AG04450 (cell line): ENCODE measurements around the gene RNU7-1. TPM values are rescaled to one million over a fixed set of nuclear protein-coding genes. Genes with fewer than 3 reads are reported as not detected.
A peak's percentile ranks its signal among the peaks of the same experiment; 100 is the strongest.

Source experiments
- CTCF ChIA-PET: fragments of 300-600, 350-600 bp; formaldehyde crosslinking; extraction: SDS; loops from one replicate; lab custom pipeline; 2022; ENCODE audit warnings: antibody characterized with exemption, inconsistent platforms; lab: Charles Lee
- POLR2A ChIA-PET: fragments of 350-600 bp; formaldehyde crosslinking; extraction: SDS; loops from one replicate; lab custom pipeline; 2021; ENCODE audit warnings: antibody characterized with exemption, inconsistent platforms; lab: Yijun Ruan, JAX
- DNase-seq: peaks from one replicate; pipeline ENCODE4 v3.0.0-alpha.2; 2011; ENCODE audit warnings: low read depth, low spot score
- H3K27ac ChIP-seq: one replicate; pipeline ENCODE4 v1.5.1; 2012; ENCODE audit warnings: low read depth, low read length, control low read depth
- H3K27me3 ChIP-seq: one replicate; pipeline ENCODE4 v1.6.0; 2012; ENCODE audit warnings: low read length; ENCODE audit not compliant: control insufficient read depth, insufficient read depth
- H3K4me3 ChIP-seq: 2 replicates; pipeline ENCODE4 v1.5.1; 2011; ENCODE audit warnings: mild to moderate bottlenecking, low read depth, low read length, control low read depth
- H3K9me3 ChIP-seq: 2 replicates; pipeline ENCODE4 v1.5.1; 2012; ENCODE audit warnings: low read length; ENCODE audit not compliant: control insufficient read depth, insufficient read depth
- polyA plus RNA-seq: library from polyadenylated mRNA; depleted of rRNA; stranded (reverse); fragments of >200 nt; gene quantifications from 2 replicates; pipeline ENCODE4 v1.2.3, GENCODE V29; 2011
- TF ChIP-seq, protein P1 (sequence below): IDR thresholded peaks from 2 replicates; pipeline ENCODE4 v1.5.1; 2011; ENCODE audit warnings: low read depth, low read length, control low read depth, inconsistent platforms

RNU7-1 gene
- polyA plus RNA-seq, 1 experiment = not detected

DNA sequence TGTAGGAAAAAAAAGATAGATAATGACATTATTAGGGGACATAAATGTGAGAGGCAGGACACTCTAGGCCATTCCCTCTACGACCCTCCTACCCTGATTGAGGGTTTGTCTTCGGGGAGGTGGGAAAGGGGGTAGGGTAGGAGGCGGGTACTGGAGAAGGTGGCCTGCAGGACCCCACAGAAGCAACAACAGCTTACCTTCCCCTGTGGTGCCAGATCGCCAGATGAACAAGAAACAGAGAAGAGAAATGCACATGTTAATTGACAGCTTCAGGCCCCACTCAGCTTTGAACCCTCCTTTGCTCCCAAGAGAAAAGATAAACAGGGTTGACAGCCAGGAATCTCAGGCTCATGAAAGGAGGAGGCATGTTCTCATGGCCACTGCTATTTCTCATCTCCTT is 22.1 kb downstream of the RNU7-1 start:
- POLR2A ChIA-PET = interaction anchor here (0.5 to 0.6 kb wide), 2 partner anchors 40 to 54 kb away, joined by 3 read pairs; no protein-coding TSS in a partner anchor
- CTCF ChIA-PET = interaction anchor here (0.7 to 5.7 kb wide), 6 partner anchors 21 to 144 kb away, joined by 3 to 49 read pairs (median 6); partner anchors contain the start of genes C12orf57, C1RL and RNU7-1
- Histone ChIP-seq H3K4me3 (no peak overlapping the region), H3K27me3 (no peaks in the 10 kb centered on the region), H3K27ac (no peak overlapping the region), H3K9me3 (no peaks in the 10 kb centered on the region; the same call in 1 of the 2 replicates)
- TF ChIP-seq, protein P1, sequence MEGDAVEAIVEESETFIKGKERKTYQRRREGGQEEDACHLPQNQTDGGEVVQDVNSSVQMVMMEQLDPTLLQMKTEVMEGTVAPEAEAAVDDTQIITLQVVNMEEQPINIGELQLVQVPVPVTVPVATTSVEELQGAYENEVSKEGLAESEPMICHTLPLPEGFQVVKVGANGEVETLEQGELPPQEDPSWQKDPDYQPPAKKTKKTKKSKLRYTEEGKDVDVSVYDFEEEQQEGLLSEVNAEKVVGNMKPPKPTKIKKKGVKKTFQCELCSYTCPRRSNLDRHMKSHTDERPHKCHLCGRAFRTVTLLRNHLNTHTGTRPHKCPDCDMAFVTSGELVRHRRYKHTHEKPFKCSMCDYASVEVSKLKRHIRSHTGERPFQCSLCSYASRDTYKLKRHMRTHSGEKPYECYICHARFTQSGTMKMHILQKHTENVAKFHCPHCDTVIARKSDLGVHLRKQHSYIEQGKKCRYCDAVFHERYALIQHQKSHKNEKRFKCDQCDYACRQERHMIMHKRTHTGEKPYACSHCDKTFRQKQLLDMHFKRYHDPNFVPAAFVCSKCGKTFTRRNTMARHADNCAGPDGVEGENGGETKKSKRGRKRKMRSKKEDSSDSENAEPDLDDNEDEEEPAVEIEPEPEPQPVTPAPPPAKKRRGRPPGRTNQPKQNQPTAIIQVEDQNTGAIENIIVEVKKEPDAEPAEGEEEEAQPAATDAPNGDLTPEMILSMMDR = no peak
- no peak for DNase-seq

DNA sequence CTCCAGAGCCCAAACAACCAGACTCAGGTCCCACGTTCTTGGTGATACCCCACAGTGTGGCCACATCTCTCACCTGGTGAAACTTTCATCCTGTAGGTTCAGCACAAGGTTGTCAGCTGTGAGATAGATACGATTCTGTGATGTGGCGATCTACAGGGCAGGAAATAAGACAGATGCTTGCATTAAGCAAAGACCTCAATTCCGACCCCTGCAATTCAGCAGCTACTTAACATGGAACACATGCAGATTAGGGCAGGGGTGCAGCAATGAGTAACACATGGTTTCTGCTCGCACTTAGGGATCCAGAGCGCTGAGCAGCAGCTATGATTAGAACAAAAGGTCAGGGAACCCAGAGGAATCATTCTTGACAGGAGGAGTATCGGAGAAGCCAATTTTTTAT is 22.7 kb downstream of the RNU7-1 start:
- DNase-seq = no peak
- H3K4me3 ChIP-seq = no peak overlapping the region
- H3K9me3 ChIP-seq = no peaks in the 10 kb centered on the region; the same call in 1 of the 2 replicates
- CTCF ChIA-PET = interaction anchor here (0.7 to 5.7 kb wide), 5 partner anchors 41 to 143 kb away, joined by 3 to 49 read pairs (median 4); partner anchors contain the start of gene C1RL
- TF ChIP-seq, protein P1 = no peak
- H3K27me3 ChIP-seq = no peaks in the 10 kb centered on the region
- POLR2A ChIA-PET = interaction anchor here (0.5 to 0.6 kb wide), 2 partner anchors 41 to 53 kb away, joined by 3 read pairs; no protein-coding TSS in a partner anchor
- no peak overlapping the region for H3K27ac ChIP-seq

DNA sequence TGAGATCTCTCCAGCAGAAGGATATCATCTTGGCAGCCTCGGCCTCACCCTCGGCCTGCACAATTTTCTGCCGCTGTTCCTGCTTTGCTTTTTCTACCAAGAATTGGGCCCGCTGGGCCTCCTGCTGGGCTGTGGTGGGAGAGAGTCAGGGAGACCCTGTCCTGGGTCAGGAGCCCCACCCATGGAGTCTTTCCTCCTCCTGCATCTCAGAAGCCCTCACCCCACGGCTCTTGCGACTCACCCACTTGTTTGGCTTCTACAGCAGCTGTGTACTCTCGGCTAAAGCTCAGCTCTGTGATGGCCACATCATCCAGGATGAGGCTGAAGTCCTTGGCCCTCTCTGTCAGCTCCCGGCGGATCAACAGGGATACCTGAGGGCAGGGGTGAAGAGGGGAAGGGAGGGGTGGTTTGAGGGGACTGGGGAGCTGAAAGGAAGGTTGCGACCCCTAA is 24.1 kb downstream of the RNU7-1 start:
- Histone ChIP-seq H3K4me3 (no peak overlapping the region), H3K9me3 (no peaks in the 10 kb centered on the region; the same call in 1 of the 2 replicates), H3K27me3 (no peaks in the 10 kb centered on the region), H3K27ac (no peak overlapping the region)
- DNase-seq = no peak
- POLR2A ChIA-PET = interaction anchor here (1.2 kb wide), 1 partner anchor 24 kb away, joined by 4 read pairs; the partner anchor contains the start of gene C12orf57
- CTCF ChIA-PET = interaction anchor here (0.8 to 1.7 kb wide), 4 partner anchors 43 to 145 kb away, joined by 3 to 5 read pairs (median 4); partner anchors contain the start of genes LPCAT3 and SPSB2
- TF ChIP-seq, protein P1 = no peak

DNA sequence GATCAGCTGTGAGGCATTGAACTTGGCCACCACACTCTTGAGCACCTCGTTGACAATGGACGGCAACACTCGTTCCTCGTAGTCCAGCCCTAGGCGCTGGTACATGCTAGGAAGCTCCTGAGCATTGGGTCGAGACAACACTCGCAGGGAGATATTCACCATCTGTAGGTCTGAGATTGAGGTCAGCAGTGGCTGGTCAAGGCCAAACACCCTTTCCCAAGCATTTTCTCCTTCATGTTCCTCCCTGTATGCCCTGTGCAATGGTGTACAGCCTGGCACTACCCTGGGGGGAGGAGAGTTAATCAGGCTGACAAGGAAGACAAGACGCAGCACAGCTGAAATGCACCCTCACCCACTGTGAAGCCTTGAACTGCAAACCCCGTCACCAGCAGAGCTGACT is 24.8 kb downstream of the RNU7-1 start:
- no peaks in the 10 kb centered on the region for H3K27me3 ChIP-seq
- no peak for DNase-seq
- H3K27ac ChIP-seq = no peak overlapping the region
- no peaks in the 10 kb centered on the region; the same call in 1 of the 2 replicates for H3K9me3 ChIP-seq
- ChIA-PET CTCF (interaction anchor here (0.8 to 1.7 kb wide), 7 partner anchors 24 to 145 kb away, joined by 3 to 8 read pairs (median 3); partner anchors contain the start of genes LPCAT3 and SPSB2), POLR2A (interaction anchor here (1.2 kb wide), 1 partner anchor 24 kb away, joined by 4 read pairs; the partner anchor contains the start of gene C12orf57)
- TF ChIP-seq, protein P1 = no peak
- H3K4me3 ChIP-seq = peak overlapping the region; percentile 10

DNA sequence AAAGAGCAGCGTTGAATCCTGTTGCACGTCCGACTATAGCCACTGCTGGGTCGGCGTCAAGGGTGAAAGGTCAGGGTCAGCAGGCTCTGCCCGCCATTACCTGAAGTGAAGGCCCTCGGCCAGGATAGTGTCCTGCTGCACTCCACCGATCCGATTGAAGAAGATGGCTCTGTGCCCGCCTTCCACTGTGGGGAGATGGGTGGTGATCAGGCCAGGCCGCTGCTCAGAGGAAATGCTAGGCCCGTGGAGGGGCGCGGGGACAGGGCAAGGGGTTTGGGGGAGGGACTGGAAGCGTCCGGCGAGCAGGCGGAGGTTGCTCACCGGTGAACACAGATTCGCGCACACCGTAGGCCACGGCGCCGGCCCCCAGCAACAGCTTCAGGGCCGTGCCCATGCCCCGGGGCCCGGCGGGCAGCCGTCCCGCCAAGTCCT is 26.5 kb downstream of the RNU7-1 start:
- POLR2A ChIA-PET = no interaction called here
- CTCF ChIA-PET = interaction anchor here (1.3 kb wide), 1 partner anchor 46 kb away, joined by 3 read pairs; no protein-coding TSS in a partner anchor
- H3K9me3 ChIP-seq = no peaks in the 10 kb centered on the region; the same call in 1 of the 2 replicates
- DNase-seq = no peak
- H3K27me3 ChIP-seq = no peaks in the 10 kb centered on the region
- TF ChIP-seq, protein P1 = no peak
- H3K27ac ChIP-seq = peak overlapping the region; percentile 52
- peak overlapping the region; percentile 96 for H3K4me3 ChIP-seq
